RCC 7860 (cell line): ENCODE data around the gene C1orf226.

Source experiments
- DNase-seq: peaks from one replicate; pipeline ENCODE4 v3.0.0-alpha.2; 2015; ENCODE audit warnings: low spot score
- FAIRE-seq: peaks from 2 replicates; lab custom pipeline; 2012; peaks lifted over from hg19 to GRCh38; lab: Jason Lieb, UNC

C1orf226 gene

GRCh38 chr1:162365284-162366020 lies 16.1 kb upstream of the C1orf226 start:
- no peak for FAIRE-seq
- DNase-seq, result no peak

DNA sequence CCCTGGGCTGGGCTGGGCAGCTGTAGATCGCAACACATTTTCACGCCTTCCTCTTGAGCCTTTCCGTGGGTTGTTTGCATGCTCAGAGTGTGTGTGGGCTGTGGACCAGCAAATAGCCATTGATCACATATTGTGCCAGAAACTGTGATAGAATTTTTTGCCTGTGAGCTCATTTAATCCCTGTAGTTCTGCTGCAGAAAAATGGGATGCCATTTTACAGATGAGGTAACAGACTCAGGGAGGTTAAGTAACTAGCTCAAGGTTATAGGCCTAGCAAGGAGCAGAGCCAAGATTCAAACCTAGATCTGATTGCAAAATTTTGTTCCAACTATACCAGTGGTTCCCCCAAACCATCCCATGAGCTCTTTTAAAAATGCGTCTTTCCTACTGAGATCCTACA lies 15.4 kb upstream of the C1orf226 start:
- FAIRE-seq (no peak), DNase-seq (no peak)

DNA sequence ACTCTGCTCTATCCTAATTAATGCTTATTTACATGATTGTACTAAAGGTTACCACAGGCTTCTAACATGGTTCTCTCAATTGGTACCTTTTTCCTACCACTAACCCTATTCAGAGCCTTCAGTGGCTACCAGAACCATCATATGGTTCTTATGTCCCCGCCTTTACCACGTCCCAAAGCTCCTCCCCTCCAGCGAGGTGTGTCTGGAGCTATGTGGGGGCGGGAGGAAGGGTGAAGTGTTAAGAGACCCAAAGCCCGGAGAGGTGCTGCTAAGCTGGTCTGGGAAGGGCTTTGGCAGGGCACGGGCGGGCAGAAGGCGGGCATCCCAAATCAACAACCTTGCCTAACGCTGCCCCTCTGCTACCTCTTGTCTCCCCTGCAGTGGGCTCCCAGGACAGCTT lies 14.9 kb upstream of the C1orf226 start:
- no peak for DNase-seq
- no peak for FAIRE-seq

DNA sequence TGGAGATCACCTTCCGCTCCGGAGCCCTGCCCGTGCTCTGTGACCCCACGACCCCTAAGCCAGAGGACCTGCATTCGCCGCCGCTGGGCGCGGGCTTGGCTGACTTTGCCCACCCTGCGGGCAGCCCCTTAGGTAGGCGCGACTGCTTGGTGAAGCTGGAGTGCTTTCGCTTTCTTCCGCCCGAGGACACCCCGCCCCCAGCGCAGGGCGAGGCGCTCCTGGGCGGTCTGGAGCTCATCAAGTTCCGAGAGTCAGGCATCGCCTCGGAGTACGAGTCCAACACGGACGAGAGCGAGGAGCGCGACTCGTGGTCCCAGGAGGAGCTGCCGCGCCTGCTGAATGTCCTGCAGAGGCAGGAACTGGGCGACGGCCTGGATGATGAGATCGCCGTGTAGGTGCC lies 14.5 kb upstream of the C1orf226 start:
- FAIRE-seq (no peak), DNase-seq (no peak)

GRCh38 chr1:162367772-162368171 lies 13.8 kb upstream of the C1orf226 start:
- FAIRE-seq, result no peak
- DNase-seq, result no peak

GRCh38 chr1:162368451-162368850 lies 13.1 kb upstream of the C1orf226 start:
- no peak for FAIRE-seq
- no peak for DNase-seq

DNA sequence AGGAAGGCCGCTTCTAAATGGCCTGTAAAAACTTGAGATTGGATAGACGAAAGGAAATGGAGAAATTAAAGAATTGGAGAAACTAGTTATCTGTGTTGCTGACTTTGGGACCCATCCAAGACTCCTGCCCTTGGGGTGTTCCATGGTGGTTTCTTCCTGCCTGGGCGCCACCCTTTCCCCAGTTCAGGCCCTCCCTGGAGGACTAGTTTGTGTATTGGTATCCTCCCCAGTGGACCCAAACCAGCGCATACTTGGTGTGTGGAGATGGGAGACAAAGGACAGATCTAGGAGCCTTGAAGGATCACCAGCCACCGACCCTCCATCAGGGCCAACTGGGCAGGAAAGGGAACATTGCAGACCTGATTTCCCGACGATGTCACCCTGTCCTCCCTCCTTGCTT lies 12.0 kb upstream of the C1orf226 start:
- no peak for FAIRE-seq
- DNase-seq, result no peak

- DNase-seq (no peak), FAIRE-seq (no peak)
Measured at GRCh38 chr1:162370161-162370560, 11.4 kb upstream of the C1orf226 start.

- FAIRE-seq (no peak), DNase-seq (no peak)
Measured at GRCh38 chr1:162370721-162371120, 10.8 kb upstream of the C1orf226 start.

- FAIRE-seq, result no peak
- DNase-seq, result no peak
Measured at GRCh38 chr1:162371611-162372010, 9.9 kb upstream of the C1orf226 start.

GRCh38 chr1:162372159-162373071 lies 9.1 kb upstream of the C1orf226 start:
- FAIRE-seq, result no peak
- no peak for DNase-seq

- FAIRE-seq (no peak), DNase-seq (no peak)
Measured at GRCh38 chr1:162373072-162373427, 8.5 kb upstream of the C1orf226 start.

DNA sequence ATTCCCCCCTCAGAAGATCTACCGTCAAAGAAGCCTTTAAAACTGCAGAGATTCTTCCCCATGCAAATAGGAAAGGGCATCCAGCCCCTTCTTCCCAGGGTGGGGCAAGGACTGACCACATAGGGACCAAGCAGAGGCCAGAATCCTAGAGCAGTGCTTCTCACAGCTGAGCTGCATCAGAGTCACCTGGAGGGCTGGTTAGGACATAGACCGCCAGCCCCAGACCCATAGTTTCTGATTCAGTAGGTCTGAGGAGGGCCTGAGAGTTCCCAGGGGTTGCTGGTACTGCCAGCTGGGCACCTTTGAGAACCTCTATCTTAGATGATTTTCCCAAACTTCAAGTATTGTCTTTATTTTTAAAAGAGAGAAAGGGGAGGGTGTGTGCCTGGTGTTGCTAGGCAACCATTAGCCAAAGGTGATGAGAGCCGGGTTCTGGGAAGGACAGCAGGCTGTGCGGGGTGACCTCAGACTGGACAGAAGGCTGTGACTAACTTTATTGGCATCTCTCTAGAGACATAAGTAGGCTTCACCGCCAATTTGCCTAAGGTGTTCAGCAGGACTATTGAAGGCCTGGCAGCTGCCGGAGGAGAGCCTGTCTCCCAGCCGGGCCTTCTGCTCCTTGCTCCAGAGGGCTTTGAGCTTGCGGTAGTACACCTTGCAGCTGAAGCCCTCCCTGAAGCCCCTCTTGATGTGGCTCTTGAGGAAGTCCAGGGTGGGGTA lies 7.8 kb upstream of the C1orf226 start:
- DNase-seq (peak; percentile 85), FAIRE-seq (no peak)

DNA sequence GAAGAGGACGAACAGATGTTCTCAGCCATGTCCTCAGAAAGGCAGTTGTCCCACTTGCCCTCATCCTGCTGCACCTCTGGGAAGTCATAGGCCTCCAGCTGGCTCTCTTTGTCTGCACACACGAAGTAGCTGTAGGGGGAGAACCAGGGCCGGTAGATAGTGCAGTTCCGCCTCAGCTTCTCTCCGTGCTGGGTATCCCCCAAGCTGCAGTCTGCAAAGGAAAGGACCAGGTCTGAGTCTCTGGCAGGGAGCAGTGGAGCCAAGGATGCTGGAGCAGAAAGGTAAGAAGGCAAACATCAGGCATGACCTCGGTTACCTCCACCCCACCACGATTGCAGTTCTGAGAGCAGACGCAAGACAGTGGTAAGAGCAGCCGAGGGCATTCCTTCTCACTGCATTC lies 7.1 kb upstream of the C1orf226 start:
- no peak for DNase-seq
- no peak for FAIRE-seq

- no peak for DNase-seq
- FAIRE-seq, result no peak
Measured at GRCh38 chr1:162375463-162375862, 6.1 kb upstream of the C1orf226 start.

GRCh38 chr1:162376691-162377090 lies 4.8 kb upstream of the C1orf226 start, which contains the start of gene SPATA46:
TSS of gene SPATA46 (minus strand) at chr1:162376854. CDS start at chr1:162376790, 64 bp downstream.
- DNase-seq (no peak), FAIRE-seq (no peak)

GRCh38 chr1:162380061-162380846 lies 1.3 kb upstream of the C1orf226 start:
- FAIRE-seq, result no peak
- DNase-seq, result no peak

DNA sequence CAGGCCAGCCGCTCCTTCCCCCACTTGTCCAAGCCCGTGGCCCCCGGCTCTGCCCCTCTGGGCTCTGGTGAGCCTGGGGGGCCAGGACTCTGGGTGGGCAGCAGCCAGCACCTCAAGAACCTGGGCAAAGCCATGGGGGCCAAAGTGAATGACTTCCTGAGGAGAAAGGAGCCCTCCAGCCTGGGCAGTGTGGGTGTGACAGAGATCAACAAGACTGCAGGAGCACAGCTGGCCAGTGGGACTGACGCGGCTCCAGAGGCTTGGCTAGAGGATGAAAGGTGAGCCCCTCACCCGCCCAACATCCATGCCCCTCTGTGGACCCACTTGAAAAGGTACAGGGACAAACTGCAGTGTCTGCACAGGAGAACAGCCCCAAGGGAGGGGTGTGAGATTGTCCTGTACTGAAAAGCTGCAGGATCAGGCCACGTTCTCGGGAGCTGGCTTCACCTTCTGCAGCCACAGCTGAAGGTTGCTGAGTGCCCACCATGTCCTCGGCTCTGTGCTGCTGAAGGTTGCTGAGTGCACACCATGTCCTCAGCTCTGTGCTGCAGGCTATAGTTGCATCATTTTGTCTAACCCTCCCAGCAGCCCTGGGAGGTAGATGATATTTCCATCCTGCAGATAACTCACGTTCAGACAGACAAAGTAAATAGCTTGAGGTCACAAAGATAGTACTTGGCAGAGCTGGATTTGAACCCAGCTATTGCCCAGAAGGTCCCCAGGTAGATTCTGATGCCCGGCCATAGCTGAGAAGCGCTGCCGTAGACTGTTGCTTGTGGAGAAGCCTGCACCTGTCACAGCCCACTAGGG lies 618 bp downstream of the C1orf226 start:
- DNase-seq (no peak), FAIRE-seq (no peak)

DNA sequence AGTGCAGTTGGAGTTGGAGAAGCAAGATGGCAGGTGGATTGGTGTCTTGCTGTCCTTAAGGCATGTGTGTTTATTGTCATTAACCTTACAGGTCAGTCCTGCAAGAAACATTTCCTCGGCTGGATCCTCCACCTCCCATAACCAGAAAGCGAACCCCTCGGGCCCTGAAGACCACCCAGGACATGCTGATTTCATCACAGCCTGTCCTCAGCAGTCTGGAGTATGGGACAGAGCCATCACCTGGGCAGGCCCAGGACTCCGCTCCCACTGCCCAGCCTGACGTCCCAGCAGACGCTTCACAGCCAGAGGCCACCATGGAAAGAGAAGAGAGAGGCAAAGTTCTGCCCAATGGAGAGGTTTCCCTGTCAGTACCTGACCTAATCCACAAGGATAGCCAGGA lies 1.6 kb downstream of the C1orf226 start:
- no peak for FAIRE-seq
- DNase-seq, result no peak

- FAIRE-seq (no peak), DNase-seq (no peak)
Measured at GRCh38 chr1:162383516-162383915, 2.0 kb downstream of the C1orf226 start.
